ENCODE measurements around the gene SAPCD2.

SAPCD2 gene

DNA sequence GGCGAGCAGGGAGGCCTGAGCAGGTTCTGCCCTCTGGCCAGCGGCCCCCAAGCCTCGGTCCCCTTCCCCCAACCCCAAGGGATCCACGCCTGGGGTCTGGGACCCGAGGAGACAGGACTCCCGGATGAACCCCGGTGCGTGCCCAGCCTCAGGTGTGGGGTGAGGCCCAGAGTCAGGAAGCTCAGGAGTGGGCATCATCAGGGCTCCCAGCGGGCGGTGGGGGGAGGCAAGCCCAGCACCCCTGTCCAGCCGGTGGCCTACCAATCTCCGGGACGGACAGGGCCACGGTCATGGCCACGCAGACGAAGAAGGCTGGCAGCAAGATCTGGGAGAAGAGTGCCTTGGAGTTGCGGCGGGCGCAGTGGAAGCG is 56.8 kb downstream of the SAPCD2 start:
- Histone ChIP-seq H3K9ac (ENCODE audit: low read length) (no peak overlapping the region), H3K4me3 (ENCODE audit: low read depth, low read length, poor library complexity, severe bottlenecking) (no peak overlapping the region), H3K27ac (ENCODE audit: low read depth, low read length, poor library complexity, severe bottlenecking) (no peak overlapping the region), H3K9me2 (ENCODE audit: low read depth, low read length) (no peaks in the 10 kb centered on the region), H3K36me3 (ENCODE audit: insufficient read depth, low read length) (no peaks in the 10 kb centered on the region), H3F3A (ENCODE audit: insufficient read depth, low read length) (no peaks in the 10 kb centered on the region), H3K4me1 (ENCODE audit: insufficient read depth, low read length, severe bottlenecking) (no peaks in the 10 kb centered on the region), H3K27me3 (ENCODE audit: insufficient read depth, low read length) (peaks cover 3% of the 10 kb centered on the region; the same call in 1 of the 2 replicates), H4K20me1 (ENCODE audit: insufficient read depth, low read length) (no peaks in the 10 kb centered on the region), H3K79me2 (ENCODE audit: insufficient read depth, low read length) (no peaks in the 10 kb centered on the region), H3K4me2 (ENCODE audit: low read length) (no peak overlapping the region), H3K9me3 (ENCODE audit: low read length) (no peaks in the 10 kb centered on the region), H2AFZ (ENCODE audit: low read length) (no peak overlapping the region)
- no peak for TF ChIP-seq EZH2 (IDR thresholded peaks at IDR 0.05; ENCODE audit: borderline replicate concordance, low read length)
- TF ChIP-seq, protein P1, sequence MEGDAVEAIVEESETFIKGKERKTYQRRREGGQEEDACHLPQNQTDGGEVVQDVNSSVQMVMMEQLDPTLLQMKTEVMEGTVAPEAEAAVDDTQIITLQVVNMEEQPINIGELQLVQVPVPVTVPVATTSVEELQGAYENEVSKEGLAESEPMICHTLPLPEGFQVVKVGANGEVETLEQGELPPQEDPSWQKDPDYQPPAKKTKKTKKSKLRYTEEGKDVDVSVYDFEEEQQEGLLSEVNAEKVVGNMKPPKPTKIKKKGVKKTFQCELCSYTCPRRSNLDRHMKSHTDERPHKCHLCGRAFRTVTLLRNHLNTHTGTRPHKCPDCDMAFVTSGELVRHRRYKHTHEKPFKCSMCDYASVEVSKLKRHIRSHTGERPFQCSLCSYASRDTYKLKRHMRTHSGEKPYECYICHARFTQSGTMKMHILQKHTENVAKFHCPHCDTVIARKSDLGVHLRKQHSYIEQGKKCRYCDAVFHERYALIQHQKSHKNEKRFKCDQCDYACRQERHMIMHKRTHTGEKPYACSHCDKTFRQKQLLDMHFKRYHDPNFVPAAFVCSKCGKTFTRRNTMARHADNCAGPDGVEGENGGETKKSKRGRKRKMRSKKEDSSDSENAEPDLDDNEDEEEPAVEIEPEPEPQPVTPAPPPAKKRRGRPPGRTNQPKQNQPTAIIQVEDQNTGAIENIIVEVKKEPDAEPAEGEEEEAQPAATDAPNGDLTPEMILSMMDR (IDR thresholded peaks at IDR 0.05; ENCODE audit: low read length), result no peak

DNA sequence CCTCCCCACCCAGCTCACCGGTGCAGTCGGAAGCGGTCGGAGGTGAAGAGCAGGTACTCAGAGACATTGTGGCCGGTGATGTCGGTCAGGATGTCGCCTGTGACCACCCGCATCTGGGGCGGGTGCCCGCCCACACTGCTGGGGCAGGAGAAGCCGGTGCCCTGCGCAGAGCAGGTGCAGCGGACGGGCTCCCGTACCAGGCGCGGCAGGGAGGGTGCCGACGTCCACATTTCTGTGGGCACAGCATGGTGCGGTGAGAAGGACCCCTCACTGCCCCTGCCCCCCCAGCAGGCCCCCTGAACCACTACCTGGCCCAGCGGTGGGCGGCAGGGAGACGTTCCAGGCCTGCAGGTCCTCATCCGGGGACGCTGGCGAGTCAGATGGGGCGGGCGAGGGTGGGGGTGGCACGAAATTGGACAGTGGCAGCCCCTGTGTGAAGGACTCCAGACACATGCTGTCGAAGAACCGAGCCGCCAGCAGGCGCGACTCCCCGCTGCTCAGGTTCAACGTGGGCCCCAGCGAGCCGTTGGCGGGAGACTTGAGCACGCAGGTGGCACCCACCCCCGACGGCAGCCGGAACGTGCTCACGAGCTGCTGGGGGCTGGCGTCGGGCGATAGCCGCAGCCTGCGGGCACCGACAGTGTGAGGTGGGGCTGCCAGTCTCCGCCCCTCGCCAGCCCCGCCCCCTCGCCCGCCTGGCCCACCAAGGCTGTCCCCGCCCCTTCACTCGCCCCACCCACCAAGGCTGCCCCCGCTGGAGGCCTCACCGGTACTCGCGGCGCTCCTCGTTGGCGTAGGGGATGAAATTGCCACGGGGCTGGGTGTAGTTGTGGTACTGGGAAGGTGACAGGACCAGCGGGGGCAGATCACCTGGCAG is 57.4 kb downstream of the SAPCD2 start:
- Histone ChIP-seq H3K27ac (ENCODE audit: low read depth, low read length, poor library complexity, severe bottlenecking) (no peak overlapping the region), H4K20me1 (ENCODE audit: insufficient read depth, low read length) (no peaks in the 10 kb centered on the region), H3K4me2 (ENCODE audit: low read length) (no peak overlapping the region), H3K9ac (ENCODE audit: low read length) (no peak overlapping the region), H3K4me3 (ENCODE audit: low read depth, low read length, poor library complexity, severe bottlenecking) (no peak overlapping the region), H3K4me1 (ENCODE audit: insufficient read depth, low read length, severe bottlenecking) (no peaks in the 10 kb centered on the region), H3K27me3 (ENCODE audit: insufficient read depth, low read length) (peaks cover 3% of the 10 kb centered on the region; the same call in 1 of the 2 replicates), H3K36me3 (ENCODE audit: insufficient read depth, low read length) (no peaks in the 10 kb centered on the region), H3K9me2 (ENCODE audit: low read depth, low read length) (no peaks in the 10 kb centered on the region), H3F3A (ENCODE audit: insufficient read depth, low read length) (no peaks in the 10 kb centered on the region), H2AFZ (ENCODE audit: low read length) (no peak overlapping the region), H3K79me2 (ENCODE audit: insufficient read depth, low read length) (no peaks in the 10 kb centered on the region), H3K9me3 (ENCODE audit: low read length) (no peaks in the 10 kb centered on the region)
- no peak for TF ChIP-seq EZH2 (IDR thresholded peaks at IDR 0.05; ENCODE audit: borderline replicate concordance, low read length)
